HFF-Myc (cell line): Measurements from ENCODE around the gene NHEJ1.

Experiments
- DNase-seq: peaks from one replicate; pipeline ENCODE4 v3.0.0-alpha.2; 2011; ENCODE audit warnings: low read depth; ENCODE audit errors: extremely low read depth
- H3K4me3 ChIP-seq: replicated peaks from 2 replicates; pipeline ENCODE4 v1.5.1; 2011; ENCODE audit warnings: low read depth, mild to moderate bottlenecking, control low read depth, low read length
- CTCF ChIP-seq: IDR thresholded peaks from 2 replicates; pipeline ENCODE4 v1.5.1; 2012; ENCODE audit warnings: mild to moderate bottlenecking, low read depth, low read length, control low read depth; ENCODE audit errors: missing control alignments

The NHEJ1 gene

DNA sequence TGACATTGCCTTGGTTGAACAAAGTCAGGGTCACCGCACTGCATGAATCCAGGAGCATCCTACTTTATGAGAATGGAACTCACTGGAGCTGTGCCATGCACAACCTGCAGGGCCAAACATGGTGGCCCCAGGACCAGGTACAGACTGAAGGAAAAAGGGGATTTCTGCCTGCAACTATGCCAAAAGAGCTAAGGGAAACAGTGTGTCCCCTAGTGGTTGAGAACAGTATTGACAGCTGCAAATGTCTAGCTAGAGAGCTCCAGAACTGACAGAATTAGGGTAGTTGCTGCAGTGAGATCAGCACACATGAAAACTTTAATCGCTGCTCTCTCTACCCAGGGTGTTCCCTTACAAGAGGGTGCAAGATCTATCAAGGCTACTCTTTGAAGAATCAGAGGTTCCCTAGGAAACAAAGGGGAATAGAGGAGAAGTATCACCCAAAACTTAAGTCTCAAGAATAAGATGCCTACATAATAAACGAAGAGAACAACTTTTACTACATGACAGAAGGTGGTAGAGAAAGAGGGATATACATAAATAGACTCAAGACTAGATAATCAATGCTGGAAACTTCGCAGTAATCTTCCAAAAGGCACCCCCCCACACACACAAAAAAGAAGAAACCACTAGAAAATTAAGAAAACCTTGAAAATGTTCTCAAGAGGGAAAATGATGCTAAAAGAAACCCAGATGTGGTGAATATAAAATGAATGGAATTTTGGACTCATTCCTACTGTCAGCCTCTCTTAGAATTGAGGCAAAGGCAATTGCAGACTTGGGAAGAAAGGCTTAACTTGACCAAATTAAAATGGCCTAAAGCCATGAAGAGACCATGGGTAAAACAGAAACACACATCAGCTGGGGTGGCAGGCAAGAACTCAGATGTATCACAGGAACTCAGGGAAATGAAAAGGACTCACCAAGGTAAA is 56.2 kb downstream of the NHEJ1 start:
- no peak for DNase-seq
- TF ChIP-seq CTCF, result peak; percentile 89
- no peak overlapping the region for H3K4me3 ChIP-seq

- H3K4me3 ChIP-seq, result no peak overlapping the region
- TF ChIP-seq CTCF, result no peak
- no peak for DNase-seq
Measured at GRCh38 chr2:219099329-219099728, 61.3 kb downstream of the NHEJ1 start.

DNA sequence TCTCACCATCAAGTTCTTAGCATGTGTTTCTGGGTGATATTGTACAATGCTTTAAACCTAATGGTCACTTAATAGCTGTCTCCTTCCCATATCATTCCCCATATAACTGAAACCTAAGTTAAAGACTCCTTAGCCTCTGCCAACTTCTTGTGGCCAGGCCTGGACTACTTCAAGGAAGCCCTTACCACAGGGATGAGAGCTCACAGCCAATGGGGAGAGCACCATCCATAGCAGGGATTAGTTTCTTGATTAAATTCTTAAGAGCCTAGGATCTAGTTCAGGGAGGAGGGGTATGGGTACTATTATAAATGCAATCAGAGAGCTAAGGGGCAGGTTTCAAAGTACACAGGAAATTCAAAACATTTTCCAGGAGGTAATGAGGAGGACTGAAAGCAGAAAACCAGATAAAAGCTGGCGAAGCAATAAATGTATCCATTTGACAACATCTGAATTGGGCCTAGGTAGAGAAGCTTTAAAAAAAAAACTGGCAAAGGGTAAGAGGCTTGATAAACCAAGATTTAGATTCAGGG is 65.1 kb downstream of the NHEJ1 start:
- DNase-seq, result no peak
- H3K4me3 ChIP-seq, result no peak overlapping the region
- no peak for TF ChIP-seq CTCF

DNA sequence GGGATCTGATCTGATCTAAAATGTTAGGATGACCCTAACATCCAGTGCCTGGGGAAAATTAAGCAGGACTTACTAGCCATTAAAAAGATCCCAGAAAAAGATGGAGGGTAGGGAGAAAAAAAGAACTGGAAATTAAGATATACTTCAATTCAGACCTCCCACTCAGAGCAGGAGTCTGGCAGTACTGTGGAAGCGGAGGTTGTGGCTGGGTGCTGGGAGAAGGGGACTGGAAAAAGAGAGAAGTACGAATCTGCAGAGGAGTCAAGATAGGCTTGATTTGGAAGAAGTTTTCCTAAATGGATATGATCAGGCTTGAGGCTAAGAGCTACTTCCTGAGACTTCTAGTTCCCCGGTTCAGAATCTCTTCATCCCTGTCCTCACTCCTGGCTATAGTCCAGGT is 66.4 kb downstream of the NHEJ1 start:
- no peak for TF ChIP-seq CTCF
- H3K4me3 ChIP-seq, result no peak overlapping the region
- DNase-seq, result no peak

GRCh38 chr2:219090436-219091299 is 69.9 kb downstream of the NHEJ1 start:
- TF ChIP-seq CTCF, result no peak
- no peak for DNase-seq
- no peak overlapping the region for H3K4me3 ChIP-seq

GRCh38 chr2:219089330-219089729 is 71.3 kb downstream of the NHEJ1 start:
- H3K4me3 ChIP-seq, result no peak overlapping the region
- TF ChIP-seq CTCF, result no peak
- DNase-seq, result no peak
